DMS79 treated with DMSO at 0.1 percent for 48 hours (cell line): ENCODE measurements around the gene CCNJ.
"Not testable (repeated sequence)": the region's sequence is repeated elsewhere in the genome, so short reads cannot be mapped to it uniquely, and the experiment has no call there.

Experiments
- DNase-seq: peaks from one replicate; lab custom pipeline; 2025; lab: John Stamatoyannopoulos, UW

Gene CCNJ

GRCh38 chr10:96043033-96043892 lies at the start of gene CCNJ:
CCNJ (plus strand) TSS chr10:96043583; CDS start chr10:96044394, 811 bp downstream.
- DNase-seq, result peak; percentile 29

GRCh38 chr10:95994376-95994775 lies 49.0 kb upstream of the CCNJ start:
- not testable (repeated sequence) for DNase-seq

GRCh38 chr10:95998255-95998784 lies 45.1 kb upstream of the CCNJ start:
- DNase-seq, result no peak

- DNase-seq, result no peak
These were observed 29.4 kb upstream of the CCNJ start for GRCh38 chr10:96013956-96014355.

GRCh38 chr10:96014473-96015102 lies 28.8 kb upstream of the CCNJ start:
- DNase-seq, result no peak

- peak; percentile 18 for DNase-seq
These were observed 26.1 kb upstream of the CCNJ start for GRCh38 chr10:96017191-96017687.

GRCh38 chr10:96021332-96021731 lies 22.1 kb upstream of the CCNJ start:
- DNase-seq, result no peak

- no peak for DNase-seq
These were observed 20.6 kb upstream of the CCNJ start for GRCh38 chr10:96022739-96023138.

- DNase-seq, result no peak
These were observed 20.2 kb upstream of the CCNJ start for GRCh38 chr10:96023168-96023567.

GRCh38 chr10:96025566-96025965 lies 17.8 kb upstream of the CCNJ start:
- no peak for DNase-seq

- no peak for DNase-seq
These were observed 8.8 kb upstream of the CCNJ start for GRCh38 chr10:96034625-96035024.

- DNase-seq, result no peak
These were observed 4.7 kb upstream of the CCNJ start for GRCh38 chr10:96038476-96039387.

GRCh38 chr10:96041146-96041545 lies 2.2 kb upstream of the CCNJ start:
- no peak for DNase-seq

- peak; percentile 8 for DNase-seq
These were observed 721 bp downstream of the CCNJ start for GRCh38 chr10:96043893-96044715.

GRCh38 chr10:96044736-96045135 lies 1.4 kb downstream of the CCNJ start:
- DNase-seq, result no peak

GRCh38 chr10:96046546-96046945 lies 3.2 kb downstream of the CCNJ start:
- no peak for DNase-seq

GRCh38 chr10:96047004-96047649 lies 3.7 kb downstream of the CCNJ start:
- DNase-seq, result no peak

GRCh38 chr10:96047925-96048324 lies 4.5 kb downstream of the CCNJ start:
- not testable (repeated sequence) for DNase-seq

GRCh38 chr10:96049340-96049739 lies 6.0 kb downstream of the CCNJ start:
- DNase-seq, result no peak

- no peak for DNase-seq
These were observed 10.6 kb downstream of the CCNJ start for GRCh38 chr10:96053985-96054384.
